HG03139 (cell line): ENCODE measurements around the gene ESPN.
"Not testable (repeated sequence)": the region's sequence is repeated elsewhere in the genome, so short reads cannot be mapped to it uniquely, and the experiment has no call there.

ENCODE experiments used
- ATAC-seq: cut with Tn5 transposase; IDR thresholded peaks from one replicate; pipeline ENCODE4 v1.9.1; 2021; ENCODE audit not compliant: unreplicated experiment

The ESPN gene

DNA sequence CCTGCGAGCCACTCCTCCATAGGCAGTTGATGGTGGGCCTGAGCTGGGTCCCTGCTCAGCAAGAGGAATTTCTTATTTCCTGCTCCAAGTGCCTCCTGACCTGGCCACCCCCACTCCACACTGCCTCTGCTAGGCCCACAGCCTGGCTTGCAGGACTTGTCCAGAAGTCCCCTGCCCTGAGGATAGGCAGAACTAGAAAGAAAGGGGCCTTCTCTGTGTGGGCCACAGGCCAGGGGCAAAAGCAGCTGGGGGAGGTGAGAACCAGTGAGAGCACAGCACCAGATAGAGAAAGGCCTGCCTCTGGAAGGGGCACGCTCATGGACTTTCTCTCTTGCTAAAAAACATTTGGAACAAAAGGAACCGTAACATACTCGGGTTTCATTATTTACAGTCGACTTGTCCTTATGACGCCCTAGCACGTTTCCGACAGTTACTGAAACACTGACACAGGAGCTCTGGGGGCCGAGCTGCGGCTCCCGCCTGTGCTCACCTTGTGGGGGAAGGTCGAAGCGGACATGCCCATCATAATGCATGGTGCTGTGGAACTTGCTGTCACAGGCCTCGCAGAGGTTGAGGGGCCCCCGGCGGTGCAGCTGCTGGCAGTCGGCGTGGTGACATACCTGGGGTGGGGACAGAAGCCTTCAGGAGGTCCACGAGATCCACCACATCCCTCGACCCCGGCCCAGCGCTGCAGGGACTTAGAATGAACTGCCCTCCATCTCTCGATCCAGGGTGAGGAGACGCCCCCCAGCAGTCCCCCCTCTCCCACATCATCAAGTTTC lies 52.7 kb downstream of the ESPN start:
- no peak for ATAC-seq

DNA sequence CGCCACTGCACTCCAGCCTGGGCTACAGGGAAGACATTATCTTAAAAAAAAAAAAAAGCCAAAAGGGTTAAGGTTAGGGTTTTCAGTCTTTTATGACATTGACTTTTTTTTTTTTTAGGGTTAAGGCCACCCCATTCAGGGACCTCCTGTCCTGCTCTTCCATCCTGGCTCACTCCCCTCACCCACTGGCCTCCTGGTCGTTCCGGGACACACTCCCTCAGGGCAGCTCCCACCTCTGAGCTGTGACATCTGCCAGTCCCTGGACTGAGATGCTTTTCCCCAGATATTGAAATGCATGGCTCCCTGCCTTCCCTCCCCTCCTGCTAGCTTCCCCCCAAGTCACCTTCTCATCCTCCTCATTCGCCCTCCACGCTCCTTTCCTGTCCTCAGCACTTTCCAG lies 57.2 kb downstream of the ESPN start:
- ATAC-seq: no peak

DNA sequence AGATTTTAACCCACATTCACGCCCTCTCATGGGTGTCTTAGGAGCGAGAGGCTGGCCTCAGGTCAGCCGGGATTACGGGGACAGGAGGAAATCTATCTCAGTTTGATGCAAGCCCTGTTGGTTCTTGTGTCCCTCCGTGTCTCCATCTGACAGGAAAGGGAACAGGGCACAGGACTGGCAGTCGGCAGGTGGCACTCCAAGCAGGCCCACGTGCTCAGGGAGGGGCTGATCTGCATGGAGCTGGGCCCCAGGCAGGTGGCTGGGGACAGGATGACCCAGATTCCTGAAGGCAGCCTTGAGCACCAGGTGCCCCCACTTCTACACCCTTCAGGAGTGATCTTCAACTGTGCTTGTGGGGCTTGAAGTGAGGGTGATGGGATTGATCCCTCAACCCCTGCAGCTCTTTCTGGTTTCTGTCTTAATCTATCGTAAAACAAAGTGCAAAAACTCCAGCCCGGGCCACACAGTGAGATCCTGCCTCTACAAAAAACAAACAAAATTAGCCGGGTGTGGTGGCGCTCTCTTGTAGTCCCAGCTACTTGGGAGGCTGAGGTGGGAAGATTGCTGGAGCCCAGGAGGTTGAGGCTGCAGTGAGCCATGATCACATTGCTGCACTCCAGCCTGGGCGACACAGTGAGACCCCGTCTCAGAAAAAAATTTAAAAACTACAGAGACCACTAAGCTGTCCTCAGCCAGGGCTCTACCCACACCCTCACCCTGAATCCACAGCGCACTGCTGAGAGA lies 58.6 kb downstream of the ESPN start:
- ATAC-seq: no peak

- no peak for ATAC-seq
Measured at GRCh38 chr1:6483761-6484117, 59.2 kb downstream of the ESPN start.

GRCh38 chr1:6484826-6485167 lies 60.2 kb downstream of the ESPN start:
- no peak for ATAC-seq

DNA sequence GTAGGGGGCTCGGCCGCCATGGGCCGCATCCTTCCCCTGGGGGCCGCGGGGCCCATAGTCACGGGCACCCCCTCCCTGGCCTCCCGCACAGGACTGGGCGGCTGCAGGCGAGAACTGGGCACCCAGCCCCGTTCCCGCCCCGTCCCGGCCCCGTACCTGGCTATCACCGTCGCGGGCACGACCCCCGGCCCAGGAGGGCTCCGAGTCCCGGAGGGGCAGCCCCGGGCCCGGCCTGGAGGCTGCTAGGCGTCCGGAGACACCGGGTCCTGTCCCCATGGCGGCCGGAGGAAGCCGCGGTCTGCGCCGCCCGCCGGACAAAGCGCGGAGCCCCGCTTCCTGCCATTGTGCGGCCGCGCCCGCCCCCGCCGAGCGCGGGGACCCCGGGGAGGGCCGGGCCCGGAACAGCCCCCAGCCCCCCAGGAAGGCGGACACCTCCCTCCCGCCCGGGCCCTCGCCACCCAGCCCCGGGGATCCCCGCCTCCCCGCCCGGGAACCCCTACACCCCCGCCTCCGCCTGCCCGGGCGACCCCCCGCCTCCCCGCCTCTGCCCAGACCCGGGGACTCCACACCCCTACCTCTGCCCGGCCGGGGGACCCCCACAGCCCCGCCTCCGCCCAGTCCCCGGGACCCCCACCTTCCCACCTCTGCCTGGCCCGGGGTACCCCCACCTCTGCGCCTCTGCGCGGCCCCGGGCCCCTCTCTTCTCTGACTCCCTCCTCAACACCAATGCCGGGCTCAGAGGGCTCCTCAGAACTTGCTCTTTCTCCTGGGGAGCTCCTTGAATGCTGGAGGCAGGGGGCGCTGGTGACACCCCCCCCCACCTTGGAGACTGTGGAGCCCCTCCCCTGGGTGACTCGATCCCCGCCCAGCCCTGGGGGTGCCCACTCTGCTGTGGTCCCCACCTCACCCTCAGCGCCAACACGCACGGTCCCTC lies 60.9 kb downstream of the ESPN start:
- no peak for ATAC-seq

DNA sequence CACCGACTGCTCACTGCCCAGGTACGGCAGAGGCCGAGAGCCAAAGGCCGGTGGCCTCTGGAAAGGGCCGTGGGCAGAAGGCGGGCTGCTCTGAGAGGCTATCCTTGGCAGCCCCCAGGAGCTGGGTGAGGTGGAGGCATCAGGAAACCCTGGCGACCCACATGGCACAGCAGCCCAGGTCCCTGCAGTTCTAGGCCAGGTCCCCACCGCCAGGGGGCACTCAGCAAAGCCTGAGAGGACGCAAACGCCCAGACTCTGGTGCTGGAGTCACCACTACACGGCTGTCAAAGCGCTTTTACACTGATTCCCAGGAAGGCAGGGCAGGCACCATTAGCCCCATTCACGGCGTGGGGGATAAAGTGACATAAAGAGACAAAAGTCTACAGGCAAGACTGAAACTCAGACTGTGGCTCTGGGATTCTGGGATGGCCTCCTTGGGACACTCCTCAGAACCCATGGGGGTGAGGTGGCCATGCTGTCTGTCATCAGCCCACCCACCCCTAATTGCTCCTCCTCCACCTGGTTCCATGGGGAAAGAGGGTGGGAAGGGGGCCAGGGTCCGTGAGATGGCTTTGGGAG lies 61.9 kb downstream of the ESPN start:
- ATAC-seq: no peak

DNA sequence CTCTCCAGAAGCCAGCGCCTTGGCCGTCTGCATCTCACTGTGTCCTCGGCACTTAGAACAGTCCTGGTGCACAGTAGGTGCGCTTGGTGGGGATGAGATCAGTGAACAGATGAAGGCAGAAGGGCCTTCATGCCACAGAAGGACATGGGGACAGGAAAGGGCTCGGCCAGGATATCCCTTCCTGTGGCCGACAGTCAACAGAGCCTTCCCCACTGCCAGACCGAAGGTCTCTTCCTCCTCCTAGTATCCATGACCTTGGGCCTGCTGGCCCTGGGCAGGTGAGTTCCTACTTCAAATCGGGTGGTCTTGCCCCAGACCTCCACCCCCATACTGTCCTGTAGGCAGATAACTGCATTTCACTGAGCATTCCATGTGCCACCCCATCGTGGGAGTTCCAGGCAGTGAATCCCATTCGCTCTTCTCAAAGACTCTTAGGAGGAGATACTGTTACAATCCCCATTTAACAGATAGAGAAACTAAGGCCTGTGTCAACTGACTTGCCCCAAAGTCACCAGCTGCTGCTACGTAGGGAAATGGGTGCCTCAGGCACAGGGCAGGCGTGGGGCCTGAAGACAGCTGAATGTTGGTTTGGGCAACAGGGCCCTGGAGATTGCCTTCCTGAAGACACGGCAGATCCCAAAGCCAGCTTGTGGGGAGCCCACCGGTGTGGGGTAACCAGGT lies 63.4 kb downstream of the ESPN start:
- no peak for ATAC-seq

GRCh38 chr1:6488602-6489382 lies 64.2 kb downstream of the ESPN start:
- ATAC-seq: no peak

- no peak for ATAC-seq
Measured at GRCh38 chr1:6489383-6489765, 64.8 kb downstream of the ESPN start.

DNA sequence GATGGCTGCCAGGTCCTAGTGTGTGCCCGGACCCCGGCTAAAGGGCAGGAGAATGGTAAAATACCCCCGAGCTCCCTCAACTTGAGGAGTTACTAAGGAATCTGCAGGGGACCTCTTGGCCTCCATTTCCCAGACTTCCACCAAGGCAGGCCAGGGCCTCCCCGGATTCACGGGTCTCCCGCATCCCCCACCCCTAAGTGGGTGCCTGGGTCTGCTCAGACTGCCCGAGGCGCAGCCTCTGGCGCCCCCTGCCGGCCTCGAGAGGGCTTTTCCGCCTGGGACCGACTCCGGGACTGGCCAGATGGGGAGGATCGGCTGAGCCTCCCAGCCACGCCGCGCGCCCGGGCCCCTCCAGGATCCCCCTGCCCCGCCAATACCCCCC lies 65.2 kb downstream of the ESPN start:
- ATAC-seq: peak; percentile 46

- ATAC-seq: no peak
Measured at GRCh38 chr1:6490181-6491080, 65.9 kb downstream of the ESPN start.

DNA sequence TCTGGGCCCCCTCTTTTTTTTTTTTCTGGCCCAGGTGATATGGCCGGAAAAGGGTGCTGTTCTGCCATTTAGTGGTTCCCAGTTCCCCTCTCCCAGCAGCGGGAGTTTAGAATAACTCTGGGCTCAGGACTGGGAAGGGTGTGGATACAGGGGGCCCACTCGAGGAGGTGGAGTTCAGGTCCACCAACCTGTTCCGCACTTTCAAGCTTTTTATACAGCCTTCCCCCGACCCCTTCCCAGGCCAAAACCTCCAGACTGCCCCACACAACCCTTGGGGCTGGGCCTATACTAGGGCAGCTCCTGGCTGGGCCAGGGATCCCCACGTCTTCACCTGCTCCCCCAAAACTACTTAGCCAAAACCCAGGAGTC lies 66.5 kb downstream of the ESPN start:
- ATAC-seq: no peak

- ATAC-seq: no peak
Measured at GRCh38 chr1:6491480-6491962, 66.9 kb downstream of the ESPN start, which contains the start of gene PLEKHG5. Gene PLEKHG5 (minus strand): TSS chr1:6491667. CDS start chr1:6477571, 14,096 bp downstream.

- ATAC-seq: no peak
Measured at GRCh38 chr1:6491966-6492365, 67.4 kb downstream of the ESPN start.

- ATAC-seq: not testable (repeated sequence)
Measured at GRCh38 chr1:6493834-6494223, 69.3 kb downstream of the ESPN start.

DNA sequence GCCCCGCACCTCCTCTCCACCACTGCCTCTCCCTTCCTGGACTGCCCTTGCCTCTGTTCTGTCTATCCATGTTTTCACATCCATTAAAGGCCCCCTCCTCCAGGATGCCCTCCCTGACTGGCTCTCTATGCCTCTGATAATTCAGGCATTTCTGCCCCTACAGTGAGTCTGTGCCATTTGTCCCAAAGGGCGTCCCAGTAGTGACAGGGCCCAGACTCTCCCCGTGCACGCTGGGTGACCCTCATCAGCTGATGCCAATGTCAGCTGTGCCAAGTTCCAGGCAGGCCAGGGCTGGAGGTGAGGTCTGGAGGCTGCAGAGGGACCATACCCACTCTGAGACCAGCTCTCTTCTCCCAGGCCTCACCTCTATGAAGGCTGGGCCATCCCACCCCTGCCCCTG lies 70.1 kb downstream of the ESPN start:
- ATAC-seq: no peak

DNA sequence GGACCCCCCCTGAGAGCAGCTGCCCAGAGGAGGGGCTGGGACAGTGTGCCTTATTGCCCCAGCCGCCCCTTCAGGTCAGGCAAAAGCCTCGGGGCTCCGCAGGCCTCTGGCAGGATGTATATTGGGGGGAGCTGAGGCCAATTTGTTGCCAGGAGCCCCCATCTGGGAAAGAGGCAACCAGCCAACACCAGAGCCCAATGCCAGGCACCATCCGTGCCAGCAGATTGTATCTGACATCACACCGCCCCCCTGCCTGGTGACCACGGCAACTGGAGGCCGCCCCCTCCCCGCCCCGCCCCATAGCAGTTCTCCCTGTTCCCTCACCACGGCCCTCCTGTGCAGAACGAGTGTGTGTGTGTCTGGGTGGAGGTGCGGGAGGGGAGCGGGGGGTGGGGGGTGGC lies 70.5 kb downstream of the ESPN start:
- no peak for ATAC-seq
